NCI-H2081 treated with DMSO at 0.1 percent for 48 hours (cell line): Measurements from ENCODE around the gene HOPX.
"Not testable (repeated sequence)": the region's sequence is repeated elsewhere in the genome, so short reads cannot be mapped to it uniquely, and the experiment has no call there.

ENCODE experiments used
- DNase-seq: peaks from one replicate; lab custom pipeline; 2025; lab: John Stamatoyannopoulos, UW

Gene HOPX

GRCh38 chr4:56626963-56627362 is 54.1 kb downstream of the HOPX start:
- DNase-seq, result no peak

GRCh38 chr4:56626420-56626819 is 54.7 kb downstream of the HOPX start:
- DNase-seq, result no peak

GRCh38 chr4:56622176-56622575 is 58.9 kb downstream of the HOPX start:
- DNase-seq, result peak; percentile 28

GRCh38 chr4:56619816-56620215 is 61.3 kb downstream of the HOPX start:
- DNase-seq, result no peak

GRCh38 chr4:56619160-56619559 is 61.9 kb downstream of the HOPX start:
- DNase-seq, result no peak

GRCh38 chr4:56618734-56619133 is 62.4 kb downstream of the HOPX start:
- no peak for DNase-seq

- DNase-seq, result no peak
Measured at GRCh38 chr4:56613101-56613862, 67.8 kb downstream of the HOPX start.

GRCh38 chr4:56612282-56612681 is 68.8 kb downstream of the HOPX start:
- DNase-seq, result no peak

- DNase-seq, result no peak
Measured at GRCh38 chr4:56611501-56611900, 69.6 kb downstream of the HOPX start.

GRCh38 chr4:56610170-56610569 is 70.9 kb downstream of the HOPX start:
- DNase-seq, result not testable (repeated sequence)

GRCh38 chr4:56607926-56608325 is 73.2 kb downstream of the HOPX start:
- DNase-seq, result no peak

- DNase-seq, result no peak
Measured at GRCh38 chr4:56606385-56606784, 74.7 kb downstream of the HOPX start.

- not testable (repeated sequence) for DNase-seq
Measured at GRCh38 chr4:56605464-56605863, 75.6 kb downstream of the HOPX start.

- DNase-seq, result no peak
Measured at GRCh38 chr4:56603297-56603696, 77.8 kb downstream of the HOPX start.
